Measurements from ENCODE around the gene TSPAN3. TPM values are rescaled to one million over a fixed set of nuclear protein-coding genes. Genes with fewer than 3 reads are reported as not detected.

TSPAN3 gene
- total and polyA plus RNA-seq, 2 donors (not counting 3 experiments of a cell fraction or from before 2014, with no cell fraction given) = 215 to 606 TPM

DNA sequence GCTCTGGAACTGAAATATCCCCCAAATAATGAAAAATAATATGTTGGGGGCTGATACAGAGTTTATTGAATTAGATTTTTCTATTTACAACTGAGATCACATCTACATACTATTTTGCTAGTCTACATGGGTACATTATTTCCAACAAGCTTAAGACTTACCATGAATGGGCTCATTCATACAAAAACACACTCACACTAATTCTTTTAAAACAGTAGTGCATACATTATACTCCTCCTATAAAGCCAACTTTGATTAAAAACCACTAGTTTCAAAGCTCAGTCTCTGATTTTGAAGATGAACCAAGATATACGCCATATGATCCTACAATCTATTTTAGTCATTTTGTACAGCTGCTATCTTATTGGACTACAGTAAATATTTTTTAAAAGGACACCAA, 24.9 kb downstream of the TSPAN3 start:
- Histone ChIP-seq H3K4me1 (ENCODE audit: control insufficient read depth, extremely low read depth, insufficient read depth, low read length) (no peaks in the 10 kb centered on the region), H3K4me2 (ENCODE audit: insufficient read depth, low read length) (no peak overlapping the region), H3K36me3 (ENCODE audit: control insufficient read depth in 2 of 2, extremely low read depth in 1 of 2, insufficient read depth in 2 of 2, low read length in 2 of 2) (peaks cover 10 to 20% of the 10 kb centered on the region in 2 experiments), H3K9me1 (replicated peaks; ENCODE audit: control insufficient read depth, extremely low read depth, insufficient read depth, low read length) (no peaks in the 10 kb centered on the region), H3K9ac (replicated peaks; ENCODE audit: extremely low read depth, insufficient read depth, low read length) (no peak overlapping the region), H3K9me3 (replicated peaks; ENCODE audit: control insufficient read depth, insufficient read depth, low read length) (no peaks in the 10 kb centered on the region), H4K20me1 (replicated peaks; ENCODE audit: control insufficient read depth, extremely low read depth, insufficient read depth, low read length) (no peaks in the 10 kb centered on the region), H2AFZ (ENCODE audit: low read depth, low read length) (no peak overlapping the region), H3K4me3 (replicated peaks in 1 of 3; ENCODE audit: insufficient read depth in 1 of 3, low read depth in 1 of 3, low read length in 3 of 3) (no peak overlapping the region), H3K79me2 (ENCODE audit: control insufficient read depth, insufficient read depth, low read length) (no peaks in the 10 kb centered on the region), H3K27ac (ENCODE audit: insufficient read depth, low read depth, low read length) (no peak overlapping the region), H3K27me3 (ENCODE audit: control insufficient read depth in 2 of 2, insufficient read depth in 2 of 2, low read length in 2 of 2) (no peaks in the 10 kb centered on the region)
- no peak for FAIRE-seq
- no TSS peak for BruUV-seq (replicated peaks)
- dilution Hi-C loops (cut with MboI; ENCODE audit: extremely low pct_ligation_motif_present, low sequenced_read_pairs) = no loop called here
- intact Hi-C loops (cut with micrococcal nuclease) = no loop called here
- TF ChIP-seq JUN (IDR thresholded peaks at IDR 0.05; ENCODE audit: borderline replicate concordance, insufficient read depth, insufficient read length, low read depth) (no peak), POLR2AphosphoS5 (IDR thresholded peaks at IDR 0.05; ENCODE audit: insufficient read depth, low read depth, low read length) (no peak), POLR2A (IDR thresholded peaks at IDR 0.05; ENCODE audit: low read depth, low read length) (no peak), FOS (IDR thresholded peaks at IDR 0.05; ENCODE audit: borderline replicate concordance, insufficient read depth, low read length) (no peak), EZH2 (IDR thresholded peaks at IDR 0.05; ENCODE audit: borderline replicate concordance, low read depth, low read length, severe bottlenecking) (no peak)
- DNase-seq (ENCODE audit: low read depth, low spot score) = no peak
- ChIA-PET POLR2A (no interaction called here), CTCF (interaction anchor here (1.3 to 3.3 kb wide), 4 partner anchors 11 to 497 kb away, joined by 5 to 12 read pairs (median 6); no protein-coding TSS in a partner anchor)

DNA sequence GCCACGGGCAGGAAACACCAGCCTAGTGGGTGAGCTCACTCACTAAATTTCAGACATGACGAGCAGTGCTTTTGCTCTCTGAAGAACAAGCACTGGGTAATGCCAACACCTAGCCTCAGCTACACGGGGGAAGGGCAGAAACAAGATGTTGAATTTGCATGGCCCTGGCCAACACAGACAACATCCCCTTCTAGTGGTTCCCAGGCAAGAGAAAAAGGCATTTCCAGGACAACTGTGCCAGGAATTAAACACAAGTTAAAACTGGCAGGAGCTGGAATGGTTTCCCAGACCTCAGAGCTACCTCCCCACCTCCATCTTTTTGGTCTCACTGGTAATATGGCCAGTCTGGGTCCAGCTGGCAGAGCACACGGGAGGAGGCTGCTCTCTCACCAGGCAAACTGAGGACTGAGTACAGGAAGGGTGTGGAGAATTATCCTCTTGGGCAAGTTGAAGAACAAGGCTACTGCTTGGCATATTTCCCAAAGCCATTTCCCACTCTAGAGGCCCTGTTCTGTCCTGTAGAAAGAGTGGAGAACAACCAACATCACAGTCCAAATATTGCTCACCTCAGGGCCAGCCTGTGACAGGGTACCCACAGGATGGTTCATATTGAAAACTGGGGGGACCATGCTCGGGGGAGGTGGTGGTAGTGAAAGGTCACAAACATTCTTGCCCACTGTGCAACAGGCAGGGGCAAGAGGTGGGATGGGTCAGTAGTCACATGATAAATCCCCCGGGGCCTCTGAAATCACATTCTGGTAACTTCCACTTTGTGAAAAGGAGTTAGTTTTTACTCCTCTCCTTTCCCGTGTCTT, 26.5 kb downstream of the TSPAN3 start:
- POLR2A ChIA-PET = no interaction called here

More for the DNA sequence above, 26.5 kb downstream of the TSPAN3 start:
- no peaks in the 10 kb centered on the region for H3K27me3 ChIP-seq (ENCODE audit: control insufficient read depth in 2 of 2, insufficient read depth in 2 of 2, low read length in 2 of 2)
- no peak overlapping the region for H3K9ac ChIP-seq (replicated peaks; ENCODE audit: extremely low read depth, insufficient read depth, low read length)
- H3K79me2 ChIP-seq (ENCODE audit: control insufficient read depth, insufficient read depth, low read length) = no peaks in the 10 kb centered on the region
- TF ChIP-seq EZH2 (IDR thresholded peaks at IDR 0.05; ENCODE audit: borderline replicate concordance, low read depth, low read length, severe bottlenecking) (no peak), FOS (IDR thresholded peaks at IDR 0.05; ENCODE audit: borderline replicate concordance, insufficient read depth, low read length) (no peak), GATA2 (IDR thresholded peaks at IDR 0.05; ENCODE audit: insufficient read depth, insufficient read length, low read depth, low read length) (no peak), MYC (IDR thresholded peaks at IDR 0.05; ENCODE audit: low read depth, low read length) (no peak), JUN (IDR thresholded peaks at IDR 0.05; ENCODE audit: borderline replicate concordance, insufficient read depth, insufficient read length, low read depth) (no peak), POLR2AphosphoS5 (IDR thresholded peaks at IDR 0.05; ENCODE audit: insufficient read depth, low read depth, low read length) (no peak), POLR2A (IDR thresholded peaks at IDR 0.05; ENCODE audit: low read depth, low read length) (no peak)
- TF ChIP-seq, protein P1, sequence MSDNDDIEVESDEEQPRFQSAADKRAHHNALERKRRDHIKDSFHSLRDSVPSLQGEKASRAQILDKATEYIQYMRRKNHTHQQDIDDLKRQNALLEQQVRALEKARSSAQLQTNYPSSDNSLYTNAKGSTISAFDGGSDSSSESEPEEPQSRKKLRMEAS (IDR thresholded peaks at IDR 0.05; ENCODE audit: insufficient read depth, insufficient read length) = no peak
- TF ChIP-seq, protein P2, sequence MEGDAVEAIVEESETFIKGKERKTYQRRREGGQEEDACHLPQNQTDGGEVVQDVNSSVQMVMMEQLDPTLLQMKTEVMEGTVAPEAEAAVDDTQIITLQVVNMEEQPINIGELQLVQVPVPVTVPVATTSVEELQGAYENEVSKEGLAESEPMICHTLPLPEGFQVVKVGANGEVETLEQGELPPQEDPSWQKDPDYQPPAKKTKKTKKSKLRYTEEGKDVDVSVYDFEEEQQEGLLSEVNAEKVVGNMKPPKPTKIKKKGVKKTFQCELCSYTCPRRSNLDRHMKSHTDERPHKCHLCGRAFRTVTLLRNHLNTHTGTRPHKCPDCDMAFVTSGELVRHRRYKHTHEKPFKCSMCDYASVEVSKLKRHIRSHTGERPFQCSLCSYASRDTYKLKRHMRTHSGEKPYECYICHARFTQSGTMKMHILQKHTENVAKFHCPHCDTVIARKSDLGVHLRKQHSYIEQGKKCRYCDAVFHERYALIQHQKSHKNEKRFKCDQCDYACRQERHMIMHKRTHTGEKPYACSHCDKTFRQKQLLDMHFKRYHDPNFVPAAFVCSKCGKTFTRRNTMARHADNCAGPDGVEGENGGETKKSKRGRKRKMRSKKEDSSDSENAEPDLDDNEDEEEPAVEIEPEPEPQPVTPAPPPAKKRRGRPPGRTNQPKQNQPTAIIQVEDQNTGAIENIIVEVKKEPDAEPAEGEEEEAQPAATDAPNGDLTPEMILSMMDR (IDR thresholded peaks at IDR 0.05; ENCODE audit: extremely low read depth in 1 of 2, insufficient read depth in 1 of 2, low read depth in 1 of 2, low read length in 2 of 2) = no peak
- no peak overlapping the region for H3K27ac ChIP-seq (ENCODE audit: insufficient read depth, low read depth, low read length)
- H3K9me1 ChIP-seq (replicated peaks; ENCODE audit: control insufficient read depth, extremely low read depth, insufficient read depth, low read length) = no peaks in the 10 kb centered on the region
- H3K4me1 ChIP-seq (ENCODE audit: control insufficient read depth, extremely low read depth, insufficient read depth, low read length) = no peaks in the 10 kb centered on the region
- FAIRE-seq (no peak), DNase-seq (ENCODE audit: low read depth, low spot score) (no peak)
- no TSS peak for BruUV-seq (replicated peaks)
- H3K4me2 ChIP-seq (ENCODE audit: insufficient read depth, low read length) = no peak overlapping the region
- H3K36me3 ChIP-seq (ENCODE audit: control insufficient read depth in 2 of 2, extremely low read depth in 1 of 2, insufficient read depth in 2 of 2, low read length in 2 of 2) = peaks cover 10 to 17% of the 10 kb centered on the region in 2 experiments
- intact Hi-C loops (cut with micrococcal nuclease) = no loop called here
- no peaks in the 10 kb centered on the region for H4K20me1 ChIP-seq (replicated peaks; ENCODE audit: control insufficient read depth, extremely low read depth, insufficient read depth, low read length)
- H3K9me3 ChIP-seq (replicated peaks; ENCODE audit: control insufficient read depth, insufficient read depth, low read length) = no peaks in the 10 kb centered on the region
- H2AFZ ChIP-seq (ENCODE audit: low read depth, low read length) = no peak overlapping the region
- dilution Hi-C loops (cut with MboI; ENCODE audit: extremely low pct_ligation_motif_present, low sequenced_read_pairs) = no loop called here
- CTCF ChIA-PET = interaction anchor here (1.7 to 2.2 kb wide), 2 partner anchors 16 to 20 kb away, joined by 5 read pairs; no protein-coding TSS in a partner anchor
- H3K4me3 ChIP-seq (replicated peaks in 1 of 3; ENCODE audit: insufficient read depth in 1 of 3, low read depth in 1 of 3, low read length in 3 of 3) = no peak overlapping the region

All from endothelial cell of umbilical vein (primary cell).